Nucleus accumbens (tissue), 56 donors: ENCODE data around the gene NARF.
"Not testable (repeated sequence)": the region's sequence is repeated elsewhere in the genome, so short reads cannot be mapped to it uniquely, and the experiment has no call there.

Source experiments
- DNase-seq, 56 donors: peaks; one replicate each; lab custom pipeline; 2025; lab: John Stamatoyannopoulos, UW

NARF gene

DNA sequence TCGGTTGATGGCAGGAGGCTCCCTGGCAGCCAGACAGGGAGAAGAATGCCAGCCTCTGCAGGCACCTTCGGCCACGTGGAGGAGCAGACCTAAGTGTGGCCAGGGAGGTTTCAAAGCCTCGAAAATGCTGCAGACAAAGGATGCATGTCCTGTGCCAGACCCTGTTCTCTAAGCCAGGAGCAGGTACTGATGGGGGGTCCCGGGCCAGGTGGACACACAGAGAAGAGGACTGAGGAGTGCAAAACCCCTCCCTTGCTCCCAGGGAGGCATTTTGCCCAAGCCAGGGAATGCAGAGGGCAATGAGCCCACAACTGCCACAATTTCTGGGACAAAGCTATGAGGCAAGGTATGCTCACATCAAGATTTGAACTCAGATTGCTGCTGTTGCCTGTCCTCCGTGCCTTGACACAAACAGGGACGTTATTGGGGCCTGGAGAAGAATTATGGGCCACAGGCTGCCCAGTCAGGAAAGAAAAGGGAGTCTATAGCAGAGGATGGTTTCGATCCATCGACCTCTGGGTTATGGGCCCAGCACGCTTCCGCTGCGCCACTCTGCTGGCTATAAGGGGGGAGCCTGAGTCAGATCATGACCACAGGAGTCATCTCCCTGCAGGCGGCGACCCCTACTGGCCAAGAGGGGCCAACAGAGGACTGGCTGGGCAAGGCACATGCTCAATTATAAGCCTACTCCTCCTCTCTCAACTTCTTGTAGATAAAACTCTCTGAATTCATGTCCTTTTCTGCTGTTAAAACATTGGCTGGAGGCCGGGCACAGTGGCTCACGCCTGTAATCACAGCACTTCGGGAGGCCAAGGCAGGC, 35.9 kb downstream of the NARF start:
- DNase-seq: peak in 55 of 56 donors; percentile 33 to 95 (median 79)

GRCh38 chr17:82495844-82496528, 37.4 kb downstream of the NARF start:
- no peak for DNase-seq

- peak; percentile 42 to 98 (median 91) for DNase-seq
Observed at GRCh38 chr17:82496529-82497434, 38.2 kb downstream of the NARF start.

GRCh38 chr17:82497483-82498405, 39.2 kb downstream of the NARF start:
- peak in 27 of 56 donors; percentile 13 to 69 (median 52) for DNase-seq

- DNase-seq: no peak
Observed at GRCh38 chr17:82502207-82502606, 43.7 kb downstream of the NARF start.

GRCh38 chr17:82503094-82503727, 44.7 kb downstream of the NARF start:
- DNase-seq: no peak

- DNase-seq: no peak
Observed at GRCh38 chr17:82503728-82504308, 45.3 kb downstream of the NARF start.

DNA sequence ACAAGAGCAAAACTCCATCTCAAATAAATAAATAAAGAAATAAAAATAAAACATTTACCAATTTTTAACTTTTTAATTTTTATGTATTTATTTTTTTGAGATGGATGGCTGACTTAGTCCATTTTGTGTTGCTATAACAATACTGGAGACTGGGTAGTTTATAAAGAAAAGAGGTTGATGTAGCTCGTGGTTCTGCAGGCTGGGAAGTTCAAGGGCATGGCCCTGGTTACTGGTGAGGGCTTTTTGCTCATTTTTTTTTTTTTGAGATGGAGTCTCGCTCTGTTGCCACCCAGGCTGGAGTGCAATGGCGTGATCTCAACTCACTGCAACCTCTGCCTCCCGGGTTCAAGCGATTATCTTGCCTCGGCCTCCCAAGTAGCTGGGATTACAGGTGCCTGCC, 46.8 kb downstream of the NARF start:
- DNase-seq: no peak

DNA sequence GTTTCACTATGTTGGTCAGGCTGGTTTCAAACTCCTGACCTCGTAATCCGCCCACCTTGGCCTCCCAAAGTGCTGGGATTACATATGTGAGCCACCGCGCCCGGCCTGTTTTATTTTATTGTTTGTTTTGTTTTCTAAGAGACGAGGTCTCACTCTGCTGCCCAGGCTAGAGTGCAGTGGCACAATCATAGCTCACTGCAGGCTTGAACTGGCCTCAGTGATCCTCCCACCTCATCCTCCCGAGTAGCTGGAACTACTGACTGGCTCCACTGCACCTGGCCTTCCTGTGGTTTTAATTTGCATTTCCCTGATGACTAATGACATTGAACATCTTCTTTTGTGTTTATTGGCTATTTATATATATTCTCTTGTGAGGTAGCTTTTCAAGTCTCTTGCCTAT, 47.9 kb downstream of the NARF start:
- not testable (repeated sequence) for DNase-seq

GRCh38 chr17:82507631-82508175, 49.2 kb downstream of the NARF start:
- no peak for DNase-seq

DNA sequence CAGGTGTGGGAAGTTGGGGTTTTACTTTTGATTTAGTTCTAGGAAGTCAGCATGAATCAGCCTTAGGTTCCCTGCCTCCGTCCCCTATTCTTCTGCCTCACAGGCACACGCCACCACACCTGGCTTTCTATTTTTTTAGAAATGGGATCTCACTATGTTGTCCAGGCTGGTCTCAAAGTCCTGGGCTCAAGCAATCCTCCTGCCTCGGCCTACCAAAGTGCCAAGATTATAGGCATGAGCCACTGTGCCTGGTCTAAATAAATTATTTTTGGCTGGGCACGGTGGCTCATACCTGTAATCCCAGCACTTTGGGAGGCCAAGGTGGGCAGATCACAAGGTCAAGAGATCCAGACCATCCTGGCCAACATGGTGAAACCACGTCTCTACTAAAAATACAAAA, 53.1 kb downstream of the NARF start:
- DNase-seq: not testable (repeated sequence)

DNA sequence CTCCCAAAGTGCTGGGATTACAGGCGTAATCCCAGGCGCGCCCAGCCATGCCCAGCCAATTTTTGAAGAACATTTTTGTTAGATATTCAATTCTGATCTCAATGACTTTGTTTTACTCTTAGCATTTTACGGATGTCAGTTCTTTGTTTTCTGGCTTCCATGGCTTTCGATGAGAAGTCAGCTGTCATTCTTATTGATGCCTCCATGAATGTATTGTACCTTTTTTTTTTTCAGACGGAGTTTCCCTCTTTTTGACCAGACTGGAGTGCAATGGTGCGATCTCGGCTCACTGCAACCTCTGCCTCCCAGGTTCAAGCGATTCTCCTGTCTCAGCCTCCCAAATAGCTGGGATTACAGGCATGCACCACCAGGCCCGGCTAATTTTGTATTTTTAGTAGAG, 55.3 kb downstream of the NARF start:
- DNase-seq: not testable (repeated sequence)

- no peak for DNase-seq
Observed at GRCh38 chr17:82517230-82517865, 58.8 kb downstream of the NARF start.

- DNase-seq: peak in 55 of 56 donors; percentile 58 to 95 (median 86)
Observed at GRCh38 chr17:82518826-82519810, 60.6 kb downstream of the NARF start, which contains the start of gene FOXK2. FOXK2 (plus strand) TSS chr17:82519732; CDS start chr17:82519889, 157 bp downstream.

GRCh38 chr17:82519971-82520903, 61.7 kb downstream of the NARF start:
- DNase-seq: peak in 19 of 56 donors; percentile 8 to 44 (median 28)
